Measurements from ENCODE around the gene RHOBTB3. TPM values are rescaled to one million over a fixed set of nuclear protein-coding genes. Genes with fewer than 3 reads are reported as not detected.
A peak's percentile ranks its signal among the peaks of the same experiment; 100 is the strongest.

The RHOBTB3 gene
- total RNA-seq, 4 donors from 2014 or later: 58.7 to 85.7 (median 68.0) TPM

GRCh38 chr5:95717439-95717838, 13.7 kb upstream of the RHOBTB3 start:
- Histone ChIP-seq H3K27ac (no peak overlapping the region), H3K4me3 (replicated peaks in 1 of 3) (no peak overlapping the region), H3K36me3 (no peaks in the 10 kb centered on the region), H3K9me3 (no peaks in the 10 kb centered on the region), H3K27me3 (no peaks in the 10 kb centered on the region), H3K4me1 (peaks cover 0 to 16% of the 10 kb centered on the region in 2 donors)
- TF ChIP-seq POLR2A (IDR thresholded peaks at IDR 0.05) (no peak), CTCF (IDR thresholded peaks at IDR 0.05) (no peak)
- DNase-seq: no peak
- intact Hi-C loops (cut with DNase I): no loop called here
- WGBS, 2 donors: 89 to 94% methylated on average over 2 of the region's 2 CpGs

GRCh38 chr5:95718203-95718602, 12.9 kb upstream of the RHOBTB3 start:
- Histone ChIP-seq H3K27ac (no peak overlapping the region), H3K4me1 (peaks cover 0 to 16% of the 10 kb centered on the region in 2 donors), H3K27me3 (no peaks in the 10 kb centered on the region), H3K36me3 (no peaks in the 10 kb centered on the region), H3K4me3 (replicated peaks in 1 of 3) (no peak overlapping the region), H3K9me3 (no peaks in the 10 kb centered on the region)
- TF ChIP-seq CTCF (IDR thresholded peaks at IDR 0.05) (no peak), POLR2A (IDR thresholded peaks at IDR 0.05) (no peak)
- intact Hi-C loops (cut with DNase I): no loop called here
- no peak for DNase-seq
- WGBS, 2 donors: 86 to 90% methylated on average over 2 of the region's 2 CpGs

- H3K27me3 ChIP-seq: no peaks in the 10 kb centered on the region
- H3K9me3 ChIP-seq: no peaks in the 10 kb centered on the region
- H3K4me3 ChIP-seq (replicated peaks in 1 of 3): no peak overlapping the region
- DNase-seq: no peak
- TF ChIP-seq CTCF (IDR thresholded peaks at IDR 0.05): no peak
- TF ChIP-seq POLR2A (IDR thresholded peaks at IDR 0.05): no peak
- intact Hi-C loops (cut with DNase I): no loop called here
- peaks cover 0 to 16% of the 10 kb centered on the region in 2 donors for H3K4me1 ChIP-seq
- H3K36me3 ChIP-seq: no peaks in the 10 kb centered on the region
- H3K27ac ChIP-seq: no peak overlapping the region
- 94% methylated on average over 2 of the region's 2 CpGs for WGBS, 2 donors
Measured at GRCh38 chr5:95718738-95719137, 12.4 kb upstream of the RHOBTB3 start.

- TF ChIP-seq POLR2A (IDR thresholded peaks at IDR 0.05): no peak
- no peak for DNase-seq
- H3K27ac ChIP-seq: peak overlapping the region in 2 of 3 donors; percentile 62 to 70
- no peaks in the 10 kb centered on the region for H3K9me3 ChIP-seq
- H3K27me3 ChIP-seq: no peaks in the 10 kb centered on the region
- no peaks in the 10 kb centered on the region for H3K36me3 ChIP-seq
- H3K4me3 ChIP-seq (replicated peaks in 1 of 3): no peak overlapping the region
- 42 to 52% methylated on average over 3 of the region's 3 CpGs for WGBS, 2 donors
- H3K4me1 ChIP-seq: peaks cover 0 to 16% of the 10 kb centered on the region in 2 donors
- intact Hi-C loops (cut with DNase I): no loop called here
Measured at GRCh38 chr5:95720094-95720786, 10.9 kb upstream of the RHOBTB3 start.

GRCh38 chr5:95721582-95722295, 9.4 kb upstream of the RHOBTB3 start:
- Histone ChIP-seq H3K27ac (peak overlapping the region in 1 of 3 donors; percentile 62), H3K27me3 (no peaks in the 10 kb centered on the region), H3K4me3 (replicated peaks in 1 of 3) (no peak overlapping the region), H3K4me1 (peaks cover 1 to 25% of the 10 kb centered on the region in 2 donors), H3K36me3 (no peaks in the 10 kb centered on the region), H3K9me3 (no peaks in the 10 kb centered on the region)
- intact Hi-C loops (cut with DNase I): no loop called here
- DNase-seq: no peak
- no peak for TF ChIP-seq CTCF (IDR thresholded peaks at IDR 0.05)
- TF ChIP-seq POLR2A (IDR thresholded peaks at IDR 0.05): no peak
- WGBS, 2 donors: 65 to 73% methylated on average over 1 of the region's 1 CpG

Data from thyroid gland (tissue), 4 donors.